GM12878 (cell line): ENCODE data around the gene CHD1L.

Experiments
- BCL11A ChIP-seq: IDR thresholded peaks from 2 replicates; pipeline ENCODE4 v1.6.1; 2011; ENCODE audit warnings: low read depth, low read length
- BMI1 ChIP-seq: fragments of 450-650 bp; IDR thresholded peaks from 2 replicates; pipeline ENCODE4 v1.6.1; 2016; ENCODE audit warnings: mild to moderate bottlenecking, moderate library complexity, borderline replicate concordance
- CTCF ChIP-seq, 3 experiments: IDR thresholded peaks in 2 of 3; conservative IDR thresholded peaks in 1 of 3; 2 replicates each; pipeline ENCODE4 v1.5.1; 2011; ENCODE audit warnings: low read depth in 3 of 3, low read length in 3 of 3, mild to moderate bottlenecking in 3 of 3, control low read depth in 2 of 3, moderate library complexity in 2 of 3, inconsistent platforms in 1 of 3, mixed read lengths in 1 of 3; ENCODE audit not compliant: control insufficient read depth in 2 of 3, insufficient read depth in 1 of 3; ENCODE audit errors: extremely low read depth in 1 of 3
- E2F4 ChIP-seq: IDR thresholded peaks from 2 replicates; pipeline ENCODE4 v1.6.1; 2012; ENCODE audit warnings: low read depth, low read length, improper control_type of control experiment
- EZH2 ChIP-seq: IDR thresholded peaks from 2 replicates; pipeline ENCODE4 v1.6.1; 2012; ENCODE audit warnings: low read depth, mild to moderate bottlenecking, control low read depth, inconsistent platforms, low read length, borderline replicate concordance; ENCODE audit not compliant: control insufficient read depth
- GABPA ChIP-seq: IDR thresholded peaks from 2 replicates; pipeline ENCODE4 v1.6.1; 2014; ENCODE audit warnings: antibody characterized with exemption, low read depth, mild to moderate bottlenecking, inconsistent platforms
- MLLT1 ChIP-seq: fragments of 450-650 bp; IDR thresholded peaks from 2 replicates; pipeline ENCODE4 v1.6.1; 2016; ENCODE audit warnings: mild to moderate bottlenecking
- MXI1 ChIP-seq: fragments of 150-350 bp; IDR thresholded peaks from 2 replicates; pipeline ENCODE4 v1.6.1; 2011; ENCODE audit warnings: low read depth, mild to moderate bottlenecking, inconsistent platforms, low read length, improper control_type of control experiment
- POLR2AphosphoS5 ChIP-seq: IDR thresholded peaks from 2 replicates; pipeline ENCODE4 v1.6.1; 2011; ENCODE audit warnings: mild to moderate bottlenecking, low read length, inconsistent platforms
- PRDM15 ChIP-seq: fragments of 450-650 bp; formaldehyde crosslinking; IDR thresholded peaks from 2 replicates; pipeline ENCODE4 v1.4.0; 2020; ENCODE audit warnings: mild to moderate bottlenecking, moderate library complexity
- USF1 ChIP-seq: IDR thresholded peaks from 2 replicates; pipeline ENCODE4 v1.6.1; 2011; ENCODE audit warnings: borderline replicate concordance, low read depth, mild to moderate bottlenecking, moderate library complexity, mixed read lengths, low read length; ENCODE audit not compliant: insufficient read depth; ENCODE audit errors: extremely low read length

GRCh38 chr1:147247656-147248238 is 5.3 kb downstream of the CHD1L start:
- no peak for TF ChIP-seq CTCF (IDR thresholded peaks at IDR 0.05 in 2 of 3, conservative IDR thresholded peaks at IDR 0.05 in 1 of 3; ENCODE audit: control insufficient read depth in 2 of 3, extremely low read depth in 1 of 3, insufficient read depth in 1 of 3, low read depth in 3 of 3, low read length in 3 of 3)
- no peak for TF ChIP-seq USF1
- no peak for TF ChIP-seq GABPA
- no peak for TF ChIP-seq MLLT1
- no peak for TF ChIP-seq PRDM15 (CRISPR knock-in tag)
- TF ChIP-seq BCL11A = no peak
- TF ChIP-seq POLR2AphosphoS5 = no peak
- TF ChIP-seq E2F4 = no peak
- TF ChIP-seq BMI1 = no peak
- no peak for TF ChIP-seq MXI1
- no peak for TF ChIP-seq EZH2
